LNCAP (cell line): Measurements from ENCODE around the gene FASTKD1.

Experiments
- TF ChIP-seq, protein P1 (sequence below): fragments of 450-650 bp; IDR thresholded peaks from 2 replicates; pipeline ENCODE4 v1.5.1; 2017; ENCODE audit warnings: mild to moderate bottlenecking

FASTKD1 gene

GRCh38 chr2:169512525-169512924 is 61.1 kb downstream of the FASTKD1 start:
- TF ChIP-seq, protein P1, sequence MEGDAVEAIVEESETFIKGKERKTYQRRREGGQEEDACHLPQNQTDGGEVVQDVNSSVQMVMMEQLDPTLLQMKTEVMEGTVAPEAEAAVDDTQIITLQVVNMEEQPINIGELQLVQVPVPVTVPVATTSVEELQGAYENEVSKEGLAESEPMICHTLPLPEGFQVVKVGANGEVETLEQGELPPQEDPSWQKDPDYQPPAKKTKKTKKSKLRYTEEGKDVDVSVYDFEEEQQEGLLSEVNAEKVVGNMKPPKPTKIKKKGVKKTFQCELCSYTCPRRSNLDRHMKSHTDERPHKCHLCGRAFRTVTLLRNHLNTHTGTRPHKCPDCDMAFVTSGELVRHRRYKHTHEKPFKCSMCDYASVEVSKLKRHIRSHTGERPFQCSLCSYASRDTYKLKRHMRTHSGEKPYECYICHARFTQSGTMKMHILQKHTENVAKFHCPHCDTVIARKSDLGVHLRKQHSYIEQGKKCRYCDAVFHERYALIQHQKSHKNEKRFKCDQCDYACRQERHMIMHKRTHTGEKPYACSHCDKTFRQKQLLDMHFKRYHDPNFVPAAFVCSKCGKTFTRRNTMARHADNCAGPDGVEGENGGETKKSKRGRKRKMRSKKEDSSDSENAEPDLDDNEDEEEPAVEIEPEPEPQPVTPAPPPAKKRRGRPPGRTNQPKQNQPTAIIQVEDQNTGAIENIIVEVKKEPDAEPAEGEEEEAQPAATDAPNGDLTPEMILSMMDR = no peak

GRCh38 chr2:169511818-169512217 is 61.8 kb downstream of the FASTKD1 start:
- TF ChIP-seq, protein P1 = no peak

DNA sequence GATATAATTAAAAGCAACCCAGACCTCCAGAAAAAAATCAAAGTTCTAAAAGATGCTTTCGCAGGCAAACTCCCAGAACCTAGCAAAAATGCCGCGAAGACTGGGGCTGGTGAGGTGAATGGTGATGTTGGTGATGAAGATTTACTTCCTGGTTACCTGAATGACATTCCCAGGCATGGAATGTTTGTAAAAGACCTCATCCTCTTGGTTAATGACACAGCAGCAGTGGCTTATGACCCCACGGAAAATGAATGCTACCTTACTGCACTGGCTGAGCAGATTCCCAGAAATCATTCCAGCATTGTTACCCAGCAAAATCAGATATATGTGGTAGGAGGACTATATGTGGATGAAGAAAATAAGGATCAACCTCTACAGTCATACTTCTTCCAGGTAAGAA is 63.2 kb downstream of the FASTKD1 start:
- TF ChIP-seq, protein P1 = no peak

DNA sequence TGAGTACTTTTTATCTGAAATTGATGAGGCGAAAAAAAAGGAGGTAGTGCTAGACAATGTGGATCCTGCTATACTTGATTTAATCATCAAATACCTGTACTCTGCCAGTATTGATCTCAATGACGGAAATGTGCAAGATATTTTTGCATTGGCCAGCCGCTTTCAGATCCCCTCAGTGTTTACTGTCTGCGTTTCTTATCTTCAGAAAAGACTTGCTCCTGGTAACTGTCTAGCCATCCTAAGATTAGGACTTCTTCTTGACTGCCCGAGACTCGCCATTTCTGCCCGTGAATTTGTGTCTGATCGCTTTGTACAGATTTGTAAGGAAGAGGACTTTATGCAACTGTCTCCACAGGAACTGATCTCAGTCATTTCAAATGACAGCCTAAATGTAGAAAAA is 63.7 kb downstream of the FASTKD1 start:
- TF ChIP-seq, protein P1 = no peak

GRCh38 chr2:169509298-169509885 is 64.3 kb downstream of the FASTKD1 start, which contains the start of gene KLHL41:
KLHL41 (plus strand) TSS chr2:169509702; CDS start chr2:169509779, 77 bp downstream.
- TF ChIP-seq, protein P1 = no peak

- TF ChIP-seq, protein P1 = no peak
Observed at GRCh38 chr2:169507698-169508097, 66.0 kb downstream of the FASTKD1 start.

DNA sequence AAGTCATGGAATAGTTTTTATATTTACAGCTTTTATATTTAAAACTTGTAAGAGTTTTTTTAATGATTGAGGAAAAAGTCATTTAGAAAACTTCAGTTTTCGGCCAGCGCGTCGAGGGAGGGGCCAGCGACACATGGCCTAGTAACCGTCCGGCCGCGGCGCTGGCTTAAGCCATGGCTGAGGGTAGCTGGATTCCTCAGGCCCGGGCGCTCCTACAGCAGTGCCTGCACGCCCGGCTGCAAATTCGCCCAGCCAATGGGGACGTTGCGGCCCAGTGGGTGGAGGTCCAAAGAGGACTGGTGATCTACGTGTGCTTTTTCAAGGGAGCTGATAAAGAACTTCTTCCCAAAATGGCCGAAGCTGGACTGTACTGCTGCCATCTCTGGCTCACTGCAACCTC is 69.0 kb downstream of the FASTKD1 start:
- TF ChIP-seq, protein P1 = no peak
